GM18858 (cell line): ENCODE results near the gene CBR1.
"Not testable (repeated sequence)": the region's sequence is repeated elsewhere in the genome, so short reads cannot be mapped to it uniquely, and the experiment has no call there.

Experiments
- ATAC-seq: cut with Tn5 transposase; IDR thresholded peaks from one replicate; pipeline ENCODE4 v1.9.1; 2021; ENCODE audit not compliant: unreplicated experiment

Gene CBR1

DNA sequence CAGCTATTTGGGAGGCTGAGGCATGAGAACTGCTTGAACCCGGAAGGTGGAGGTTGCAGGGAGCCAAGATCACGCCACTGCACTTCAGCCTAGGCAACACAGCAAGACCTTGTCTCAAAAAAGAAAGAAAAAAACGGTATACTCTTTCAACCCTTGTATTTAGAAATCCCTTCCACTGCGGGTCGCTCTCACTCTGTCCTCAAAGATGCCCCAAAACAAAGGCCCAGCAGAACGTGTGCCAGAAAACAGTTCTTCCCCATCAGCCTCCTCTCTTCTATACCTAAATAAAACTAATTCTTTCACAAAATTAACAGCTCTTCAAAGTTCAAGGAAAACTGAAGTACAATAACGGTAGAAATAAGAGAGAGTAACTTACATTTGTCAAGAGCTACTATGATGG, 22.7 kb upstream of the CBR1 start:
- no peak for ATAC-seq

DNA sequence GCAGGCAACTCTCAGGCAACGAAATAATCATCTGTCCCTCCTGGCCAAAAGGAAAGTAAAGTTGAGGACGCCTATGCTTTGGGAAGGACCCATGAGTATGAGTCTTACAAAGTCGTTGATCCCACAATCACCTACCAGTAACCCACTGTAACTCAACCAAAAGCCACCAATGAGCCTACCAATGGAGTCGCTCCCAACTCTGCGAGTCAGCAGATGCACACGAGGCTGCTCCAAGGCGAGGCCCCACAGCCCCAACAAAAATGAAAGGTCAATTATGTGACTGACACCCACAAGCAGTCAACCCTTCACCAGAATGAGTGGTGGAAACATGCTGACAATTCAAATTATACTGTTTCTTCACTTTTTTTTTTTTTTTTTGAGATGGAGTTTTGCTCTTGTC, 21.5 kb upstream of the CBR1 start:
- ATAC-seq, result no peak

DNA sequence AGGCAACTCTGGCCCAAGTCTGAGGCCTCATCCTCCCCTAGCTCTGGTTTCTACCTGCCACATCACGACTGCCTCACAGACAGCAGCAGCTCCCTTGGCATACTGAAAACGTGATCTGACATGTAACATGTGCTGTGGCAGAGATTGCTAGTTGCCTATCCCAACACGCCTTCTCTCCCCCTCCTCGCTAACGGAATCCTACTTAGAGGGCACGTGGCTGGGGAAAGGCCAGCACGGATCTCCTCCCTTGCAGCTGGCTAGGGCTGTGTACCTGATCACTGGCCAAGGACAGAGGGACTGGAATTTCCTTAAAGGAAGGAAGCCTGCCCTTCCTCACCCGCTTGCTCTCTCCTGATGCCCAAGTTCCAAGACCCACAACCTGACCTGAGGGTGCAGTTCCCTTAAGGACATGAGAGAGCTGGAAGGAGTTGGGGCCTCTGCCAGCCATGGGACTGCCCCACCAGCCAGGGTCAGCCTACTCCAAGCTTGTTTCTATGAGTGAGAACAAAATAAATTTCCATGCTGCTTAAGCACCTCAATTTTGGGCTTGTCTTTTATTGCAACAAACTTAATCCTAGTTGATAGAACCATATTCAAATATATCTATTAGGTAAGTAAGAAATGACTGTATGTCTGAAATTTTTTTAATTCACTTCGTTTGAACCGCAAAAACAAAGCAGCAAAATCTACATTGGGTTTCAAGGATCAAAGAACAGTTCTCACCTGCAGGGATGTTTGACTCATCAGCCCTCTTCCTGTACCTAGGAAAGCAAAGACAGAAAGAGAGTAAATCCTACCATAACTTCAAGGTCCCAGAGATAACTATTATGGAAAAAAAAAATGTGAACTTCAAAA, 16.7 kb upstream of the CBR1 start:
- ATAC-seq, result no peak

DNA sequence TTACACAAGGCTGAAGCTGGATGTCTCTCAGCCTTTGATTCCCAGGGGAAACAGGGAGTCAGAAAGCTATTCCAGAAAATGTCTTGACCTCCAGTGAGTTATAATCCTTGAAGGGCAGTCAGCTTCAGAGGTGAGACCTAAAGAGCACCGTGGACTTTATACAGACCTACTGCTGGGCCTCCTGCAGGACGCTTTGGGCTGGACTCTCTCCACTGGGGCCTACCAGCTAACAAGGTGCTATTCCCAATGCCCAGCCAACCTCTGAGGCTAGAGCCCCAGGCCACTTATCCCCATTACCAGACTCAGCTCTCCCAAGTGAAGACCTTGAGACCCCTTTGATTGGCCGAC, 16.1 kb upstream of the CBR1 start:
- no peak for ATAC-seq

DNA sequence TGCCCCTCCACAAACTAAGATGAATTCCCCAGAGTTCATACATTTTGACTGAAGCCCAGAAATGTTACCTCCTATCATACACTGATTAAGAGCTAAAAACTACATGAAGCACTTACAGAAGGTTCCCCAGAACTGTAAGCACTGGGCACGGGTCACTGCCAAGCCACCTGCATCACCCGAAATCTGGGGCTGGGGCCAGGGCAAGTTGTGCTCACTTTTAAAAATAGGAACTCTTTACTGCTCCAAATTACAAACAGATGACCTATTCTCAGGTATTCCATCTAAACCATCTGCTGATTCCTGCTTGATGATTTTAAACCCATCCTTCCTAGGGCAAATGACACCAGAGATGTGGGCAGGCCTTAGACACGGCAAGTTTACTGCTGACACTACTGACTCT, 14.3 kb upstream of the CBR1 start:
- no peak for ATAC-seq

GRCh38 chr21:36059823-36060158, 10.0 kb upstream of the CBR1 start:
- ATAC-seq, result peak; percentile 27

GRCh38 chr21:36060159-36060921, 9.5 kb upstream of the CBR1 start, which contains the start of gene SETD4:
Gene SETD4, minus strand, starts transcription at chr21:36060526. Its CDS starts 1,638 bp downstream, at chr21:36058888.
- peak; percentile 67 for ATAC-seq

GRCh38 chr21:36061445-36061844, 8.4 kb upstream of the CBR1 start:
- ATAC-seq, result no peak

DNA sequence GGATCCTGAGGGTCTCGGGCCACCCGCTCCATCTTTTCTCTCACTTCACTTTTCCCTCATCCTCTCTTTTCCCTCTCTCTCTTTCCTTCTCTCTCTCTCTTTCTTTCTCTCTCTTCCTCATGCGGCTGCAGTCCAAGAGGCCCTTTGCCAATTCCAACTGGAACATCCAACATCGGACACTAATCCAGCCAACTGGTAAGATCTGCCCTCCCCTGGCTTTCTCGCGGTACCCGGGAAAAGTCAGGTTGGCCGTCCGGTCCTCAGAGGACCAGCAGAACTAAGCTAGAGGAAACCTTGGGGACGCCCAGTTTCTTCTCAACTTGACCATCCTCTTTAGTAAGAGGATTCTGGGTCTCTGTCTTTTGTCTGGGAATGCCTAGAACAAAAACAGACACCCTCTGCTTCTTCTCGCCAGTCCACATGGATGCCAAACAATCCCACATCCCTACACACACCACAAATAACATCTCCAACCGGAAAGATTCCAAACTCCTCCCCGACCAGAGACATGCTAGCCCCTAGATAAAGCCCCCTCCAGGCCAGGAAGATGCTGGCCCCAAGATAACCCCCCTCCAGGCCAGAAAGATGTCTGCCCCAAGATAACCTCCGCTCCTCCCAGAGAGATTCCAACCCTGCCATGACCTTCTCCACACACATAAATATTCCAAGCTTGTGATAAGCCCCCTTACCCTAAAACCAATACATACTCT, 6.3 kb upstream of the CBR1 start:
- no peak for ATAC-seq

DNA sequence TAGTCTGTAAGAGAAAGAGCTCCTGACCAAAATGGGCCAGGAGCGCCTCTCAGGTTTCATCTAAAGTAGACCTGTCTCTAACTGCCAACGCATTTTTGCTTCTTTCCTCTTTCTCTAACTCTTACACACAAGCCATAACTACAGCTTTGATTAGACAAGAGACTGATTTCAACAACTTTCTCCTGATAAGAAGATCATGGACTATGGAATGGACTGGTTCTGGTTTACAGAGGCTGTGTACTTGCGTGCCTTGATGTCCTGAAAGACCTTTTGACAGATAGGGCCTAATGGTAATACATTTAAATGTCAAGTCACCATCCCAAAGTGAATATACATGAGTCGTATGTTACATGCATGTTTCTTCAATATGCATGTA, 5.8 kb upstream of the CBR1 start:
- no peak for ATAC-seq

- ATAC-seq, result no peak
These were observed 4.3 kb upstream of the CBR1 start for GRCh38 chr21:36065497-36066036.

DNA sequence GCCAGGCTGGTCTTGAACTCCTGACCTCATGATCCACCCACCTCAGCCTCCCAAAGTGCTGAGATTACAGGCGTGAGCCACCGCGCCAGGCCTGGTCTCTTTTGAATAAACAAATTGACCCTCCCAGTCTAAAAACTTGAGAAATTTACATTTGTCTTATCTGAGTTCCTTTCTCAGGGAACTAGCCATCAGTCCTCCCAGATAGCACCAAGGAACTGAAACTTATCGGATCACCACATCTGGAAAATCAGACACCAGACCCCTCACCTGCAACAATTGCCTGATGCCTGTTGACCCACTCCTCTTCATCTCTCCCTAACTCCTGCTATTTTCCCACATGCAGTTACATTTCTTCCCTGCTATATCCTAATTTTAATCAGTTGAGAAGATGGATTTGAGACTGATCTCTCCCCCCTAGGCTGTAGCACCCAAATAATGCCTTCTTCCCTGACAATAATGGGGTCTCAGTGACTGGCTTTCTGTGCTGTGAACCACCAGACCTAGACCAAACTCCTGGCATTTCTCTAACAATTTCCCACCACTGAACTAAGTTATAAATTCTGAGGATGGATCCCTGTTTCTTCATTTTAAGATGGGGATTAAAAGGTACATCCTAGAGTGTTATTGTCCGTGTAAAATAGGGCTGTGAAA, 951 bp upstream of the CBR1 start:
- no peak for ATAC-seq

GRCh38 chr21:36070999-36071398, 1.2 kb downstream of the CBR1 start:
- no peak for ATAC-seq

DNA sequence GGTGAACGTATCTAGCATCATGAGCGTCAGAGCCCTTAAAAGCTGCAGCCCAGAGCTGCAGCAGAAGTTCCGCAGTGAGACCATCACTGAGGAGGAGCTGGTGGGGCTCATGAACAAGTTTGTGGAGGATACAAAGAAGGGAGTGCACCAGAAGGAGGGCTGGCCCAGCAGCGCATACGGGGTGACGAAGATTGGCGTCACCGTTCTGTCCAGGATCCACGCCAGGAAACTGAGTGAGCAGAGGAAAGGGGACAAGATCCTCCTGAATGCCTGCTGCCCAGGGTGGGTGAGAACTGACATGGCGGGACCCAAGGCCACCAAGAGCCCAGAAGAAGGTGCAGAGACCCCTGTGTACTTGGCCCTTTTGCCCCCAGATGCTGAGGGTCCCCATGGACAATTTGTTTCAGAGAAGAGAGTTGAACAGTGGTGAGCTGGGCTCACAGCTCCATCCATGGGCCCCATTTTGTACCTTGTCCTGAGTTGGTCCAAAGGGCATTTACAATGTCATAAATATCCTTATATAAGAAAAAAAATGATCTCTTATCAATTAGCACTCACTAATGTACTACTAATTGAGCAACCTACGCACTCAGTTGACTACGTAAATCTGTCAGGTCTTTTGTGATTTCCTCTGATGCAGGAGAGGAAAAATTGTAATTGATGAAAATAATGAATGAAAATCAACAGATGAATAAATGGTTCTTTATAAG, 2.8 kb downstream of the CBR1 start:
- ATAC-seq, result no peak

DNA sequence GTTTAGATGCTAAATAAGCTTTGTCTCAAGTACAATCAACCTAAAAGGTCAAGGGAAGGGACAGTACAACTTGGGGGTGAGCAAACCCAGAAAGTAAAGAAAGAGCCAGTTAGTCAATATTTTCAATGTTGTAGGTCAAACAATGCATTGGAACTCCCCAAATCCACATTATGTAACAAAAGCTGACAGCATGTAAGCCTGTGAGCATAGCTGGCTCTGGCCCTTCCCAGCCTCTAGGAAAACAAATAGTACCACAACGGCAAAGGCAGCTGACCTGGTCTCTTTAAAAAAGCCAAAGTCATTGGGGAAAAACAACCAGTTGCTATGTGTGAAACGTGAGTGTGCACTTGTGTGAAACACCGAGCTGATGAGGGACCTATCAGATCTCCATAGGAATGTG, 3.4 kb downstream of the CBR1 start:
- no peak for ATAC-seq

DNA sequence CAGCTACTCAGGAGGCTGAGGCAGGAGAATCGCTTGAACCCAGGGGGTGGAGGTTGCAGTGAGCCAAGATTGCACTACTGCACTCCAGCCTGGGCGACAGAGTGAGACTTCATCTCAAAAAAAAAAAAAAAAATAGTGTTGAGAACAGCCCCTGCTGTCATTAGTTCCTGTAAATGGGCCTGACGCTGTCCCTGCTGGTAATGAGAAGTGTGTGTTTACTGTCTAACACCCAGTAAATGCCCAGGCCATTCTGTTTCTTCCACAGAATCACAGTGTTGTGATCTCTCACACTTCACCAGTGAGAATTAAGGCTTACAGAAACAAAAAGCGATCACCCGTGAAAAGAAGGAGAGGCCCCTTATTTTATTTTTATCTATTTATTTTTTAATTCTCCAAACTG, 4.1 kb downstream of the CBR1 start:
- not testable (repeated sequence) for ATAC-seq

DNA sequence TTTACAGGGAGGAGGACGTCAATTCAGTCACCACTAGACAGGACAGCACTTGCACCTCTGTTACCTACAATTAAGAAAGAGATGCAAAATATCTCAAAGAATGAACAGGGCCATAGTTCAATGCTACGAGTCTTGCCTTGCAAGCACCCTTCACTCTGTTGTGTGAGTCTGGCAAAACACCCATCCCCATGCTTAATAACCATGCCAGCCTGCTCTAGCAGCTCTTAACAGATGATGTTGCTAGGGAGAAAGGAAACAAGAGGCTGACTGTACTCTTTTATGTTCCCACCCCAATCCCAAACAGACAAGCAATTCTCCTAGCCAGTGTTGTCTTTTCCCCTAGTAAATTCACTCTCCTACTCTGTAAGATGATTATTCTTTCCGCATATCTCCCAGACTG, 5.3 kb downstream of the CBR1 start:
- no peak for ATAC-seq

- no peak for ATAC-seq
These were observed 6.1 kb downstream of the CBR1 start for GRCh38 chr21:36075953-36076352.

- ATAC-seq, result no peak
These were observed 7.2 kb downstream of the CBR1 start for GRCh38 chr21:36076878-36077655.

- no peak for ATAC-seq
These were observed 7.9 kb downstream of the CBR1 start for GRCh38 chr21:36077758-36078157.
